B cell (primary cell): Measurements from ENCODE around the gene AZGP1.

Experiments used
- EZH2 ChIP-seq: IDR thresholded peaks from 2 replicates; pipeline ENCODE4 v1.6.1; 2012; ENCODE audit warnings: borderline replicate concordance, low read depth, mild to moderate bottlenecking, moderate library complexity, low read length; ENCODE audit not compliant: insufficient read depth, poor library complexity, severe bottlenecking
- TF ChIP-seq, protein P1 (sequence below): fragments of 200-600 bp; IDR thresholded peaks from one replicate; pipeline ENCODE4 v1.8.0; 2022; ENCODE audit warnings: antibody characterized with exemption, mild to moderate bottlenecking

DNA sequence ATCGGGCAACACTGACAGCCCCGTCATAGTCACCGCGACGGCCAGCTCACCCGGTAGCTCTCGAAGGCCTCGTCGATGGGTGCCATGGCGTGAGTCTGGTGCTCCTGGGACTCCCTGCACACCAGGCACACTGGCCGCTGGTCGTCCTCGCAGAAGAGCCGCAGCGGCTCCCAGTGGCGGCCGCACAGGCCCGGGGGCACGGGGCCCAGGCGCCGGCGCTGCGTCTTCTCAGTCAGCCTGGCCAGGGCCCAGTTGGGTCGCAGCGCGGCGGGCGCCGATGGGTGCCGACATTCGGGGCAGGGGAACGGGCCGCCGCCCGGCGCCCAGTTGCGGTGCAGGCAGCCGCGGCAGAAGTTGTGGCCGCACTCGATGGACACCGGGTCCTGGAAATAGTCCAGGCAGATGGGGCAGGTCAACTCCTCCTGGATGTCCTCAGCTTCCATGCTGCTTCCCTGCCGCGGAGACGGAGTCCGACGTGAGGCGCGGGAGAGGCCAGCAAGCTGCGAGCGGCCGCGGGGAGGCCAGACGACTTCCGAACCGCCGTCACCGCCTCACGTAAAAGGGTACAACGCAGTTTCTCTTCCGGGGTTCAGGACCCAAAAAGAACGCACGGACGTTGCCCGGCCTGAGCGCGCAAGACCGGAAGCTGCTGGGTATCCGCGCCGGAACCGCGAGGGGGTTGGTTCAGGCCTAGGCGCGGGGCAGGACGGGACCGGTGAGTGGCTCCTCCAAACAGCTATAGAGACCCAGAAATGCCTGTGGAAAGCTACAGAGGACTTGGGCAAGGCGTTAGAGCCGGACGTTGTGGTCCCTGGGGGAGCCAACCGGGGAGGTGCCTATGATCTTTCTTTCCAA lies 56.6 kb downstream of the AZGP1 start, which contains the start of gene TRIM4:
- TF ChIP-seq, protein P1, sequence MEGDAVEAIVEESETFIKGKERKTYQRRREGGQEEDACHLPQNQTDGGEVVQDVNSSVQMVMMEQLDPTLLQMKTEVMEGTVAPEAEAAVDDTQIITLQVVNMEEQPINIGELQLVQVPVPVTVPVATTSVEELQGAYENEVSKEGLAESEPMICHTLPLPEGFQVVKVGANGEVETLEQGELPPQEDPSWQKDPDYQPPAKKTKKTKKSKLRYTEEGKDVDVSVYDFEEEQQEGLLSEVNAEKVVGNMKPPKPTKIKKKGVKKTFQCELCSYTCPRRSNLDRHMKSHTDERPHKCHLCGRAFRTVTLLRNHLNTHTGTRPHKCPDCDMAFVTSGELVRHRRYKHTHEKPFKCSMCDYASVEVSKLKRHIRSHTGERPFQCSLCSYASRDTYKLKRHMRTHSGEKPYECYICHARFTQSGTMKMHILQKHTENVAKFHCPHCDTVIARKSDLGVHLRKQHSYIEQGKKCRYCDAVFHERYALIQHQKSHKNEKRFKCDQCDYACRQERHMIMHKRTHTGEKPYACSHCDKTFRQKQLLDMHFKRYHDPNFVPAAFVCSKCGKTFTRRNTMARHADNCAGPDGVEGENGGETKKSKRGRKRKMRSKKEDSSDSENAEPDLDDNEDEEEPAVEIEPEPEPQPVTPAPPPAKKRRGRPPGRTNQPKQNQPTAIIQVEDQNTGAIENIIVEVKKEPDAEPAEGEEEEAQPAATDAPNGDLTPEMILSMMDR, result peak; percentile 21
- no peak for TF ChIP-seq EZH2
